Measurements from ENCODE around the gene ENSA. TPM values are rescaled to one million over a fixed set of nuclear protein-coding genes. Genes with fewer than 3 reads are reported as not detected.
"Not testable (repeated sequence)": the region's sequence is repeated elsewhere in the genome, so short reads cannot be mapped to it uniquely, and the experiment has no call there.

Gene ENSA
- total RNA-seq, 2 experiments from 2014 or later, result 192 to 193 TPM

- peaks cover 69% of the 10 kb centered on the region for H3K36me3 Mint-ChIP-seq (ENCODE audit: low read depth)
- DNase-seq, result peak; percentile 46
- POLR2A ChIA-PET, result interaction anchor here (0.9 to 4.6 kb wide), 2 partner anchors 15 to 62 kb away, joined by 6 to 50 read pairs; partner anchors contain the start of gene FALEC
- no peaks in the 10 kb centered on the region for H3K27me3 Mint-ChIP-seq
- H3K9me3 Mint-ChIP-seq, result no peaks in the 10 kb centered on the region
- CTCF ChIA-PET, result interaction anchor here (1.2 to 14.6 kb wide), 4 partner anchors 10 to 44 kb away, joined by 4 to 158 read pairs (median 7); no protein-coding TSS in a partner anchor
- peak overlapping the region; percentile 98 for H3K27ac Mint-ChIP-seq
- peaks cover 38% of the 10 kb centered on the region for H3K4me1 Mint-ChIP-seq
- H3K4me3 Mint-ChIP-seq, result peak overlapping the region; percentile 99
Measured at GRCh38 chr1:150577557-150578271, 51.7 kb downstream of the ENSA start.

DNA sequence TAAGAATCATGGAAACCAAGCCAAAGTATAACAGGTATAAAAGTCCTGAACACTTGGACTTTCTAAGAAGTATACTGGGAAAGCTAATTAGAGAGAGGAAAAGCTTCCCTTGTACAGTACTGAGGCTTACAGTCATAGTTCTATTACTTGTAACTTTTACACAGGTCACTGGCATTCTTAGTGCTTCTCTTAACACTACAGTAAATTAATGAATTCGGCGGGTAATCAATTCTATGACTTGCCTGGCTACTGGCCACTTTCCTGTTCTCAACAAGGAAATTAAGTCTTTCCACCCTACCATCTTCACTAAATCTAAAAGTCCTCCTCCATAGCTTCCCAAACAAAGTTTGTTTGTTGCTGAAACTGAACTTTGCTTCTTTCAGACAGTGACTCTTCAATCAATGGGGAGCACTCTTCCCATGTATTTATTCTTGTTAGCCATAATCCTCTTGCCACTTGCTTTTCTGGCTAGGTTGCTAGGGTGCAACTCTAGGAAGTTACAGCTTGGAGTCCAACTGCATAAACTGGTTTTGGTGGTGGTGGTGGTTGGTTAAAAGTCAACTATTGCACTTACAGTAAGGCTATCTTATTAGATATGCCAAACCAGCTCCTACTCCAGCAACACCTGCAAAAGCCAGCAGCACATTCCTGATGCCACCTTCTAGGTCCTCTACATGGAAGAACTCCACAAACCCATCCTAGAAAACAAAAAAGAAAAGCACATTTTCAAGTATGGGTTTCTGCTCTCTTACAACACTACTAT, 52.4 kb downstream of the ENSA start:
- Mint-ChIP-seq H3K36me3 (ENCODE audit: low read depth) (peaks cover 76% of the 10 kb centered on the region), H3K4me1 (peaks cover 40% of the 10 kb centered on the region)
- POLR2A ChIA-PET, result interaction anchor here (0.9 to 4.6 kb wide), 4 partner anchors 9 to 61 kb away, joined by 5 to 50 read pairs (median 6); partner anchors contain the start of genes ENSA and FALEC

DNA sequence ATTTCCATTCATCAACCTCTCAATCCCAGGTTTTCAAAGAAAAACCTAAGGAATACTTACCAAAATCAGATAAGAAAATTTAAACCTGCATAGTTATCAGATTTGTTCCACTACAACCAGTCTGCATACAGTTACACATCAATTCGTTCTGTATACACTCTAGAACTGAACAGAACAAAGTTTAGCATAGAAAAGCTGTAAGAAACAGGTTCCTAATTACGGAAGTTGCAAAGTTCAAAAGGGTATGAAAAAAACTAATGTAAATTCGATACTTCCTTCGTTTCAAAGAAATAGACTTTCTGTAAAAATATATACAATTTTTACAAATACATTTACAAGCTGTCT, 53.1 kb downstream of the ENSA start:
- Mint-ChIP-seq H3K4me1 (peaks cover 45% of the 10 kb centered on the region), H3K36me3 (ENCODE audit: low read depth) (peaks cover 78% of the 10 kb centered on the region), H3K27ac (peak overlapping the region; percentile 98), H3K9me3 (no peaks in the 10 kb centered on the region), H3K27me3 (no peaks in the 10 kb centered on the region), H3K4me3 (peak overlapping the region; percentile 99)
- ChIA-PET POLR2A (interaction anchor here (1.3 to 4.6 kb wide), 3 partner anchors 9 to 53 kb away, joined by 5 to 50 read pairs (median 7); partner anchors contain the start of gene ENSA), CTCF (interaction anchor here (0.6 to 14.6 kb wide), 3 partner anchors 8 to 400 kb away, joined by 3 to 158 read pairs (median 10); no protein-coding TSS in a partner anchor)
- DNase-seq, result no peak

More for the DNA sequence above, 52.4 kb downstream of the ENSA start:
- H3K27me3 Mint-ChIP-seq, result no peaks in the 10 kb centered on the region
- H3K4me3 Mint-ChIP-seq, result peak overlapping the region; percentile 99
- H3K27ac Mint-ChIP-seq, result peak overlapping the region; percentile 98
- H3K9me3 Mint-ChIP-seq, result no peaks in the 10 kb centered on the region
- DNase-seq, result no peak
- CTCF ChIA-PET, result interaction anchor here (0.6 to 14.6 kb wide), 4 partner anchors 9 to 399 kb away, joined by 3 to 158 read pairs (median 7); no protein-coding TSS in a partner anchor

GRCh38 chr1:150575518-150576366, 53.7 kb downstream of the ENSA start:
- Mint-ChIP-seq H3K4me1 (peaks cover 46% of the 10 kb centered on the region), H3K4me3 (peak overlapping the region; percentile 99), H3K27ac (peak overlapping the region; percentile 98), H3K9me3 (no peaks in the 10 kb centered on the region), H3K27me3 (no peaks in the 10 kb centered on the region), H3K36me3 (ENCODE audit: low read depth) (peaks cover 84% of the 10 kb centered on the region)
- CTCF ChIA-PET, result interaction anchor here (1.4 to 14.6 kb wide), 3 partner anchors 8 to 401 kb away, joined by 3 to 158 read pairs (median 10); no protein-coding TSS in a partner anchor
- DNase-seq, result no peak
- POLR2A ChIA-PET, result interaction anchor here (1.3 to 6.4 kb wide), 4 partner anchors 8 to 54 kb away, joined by 5 to 50 read pairs (median 24); partner anchors contain the start of gene ENSA

DNA sequence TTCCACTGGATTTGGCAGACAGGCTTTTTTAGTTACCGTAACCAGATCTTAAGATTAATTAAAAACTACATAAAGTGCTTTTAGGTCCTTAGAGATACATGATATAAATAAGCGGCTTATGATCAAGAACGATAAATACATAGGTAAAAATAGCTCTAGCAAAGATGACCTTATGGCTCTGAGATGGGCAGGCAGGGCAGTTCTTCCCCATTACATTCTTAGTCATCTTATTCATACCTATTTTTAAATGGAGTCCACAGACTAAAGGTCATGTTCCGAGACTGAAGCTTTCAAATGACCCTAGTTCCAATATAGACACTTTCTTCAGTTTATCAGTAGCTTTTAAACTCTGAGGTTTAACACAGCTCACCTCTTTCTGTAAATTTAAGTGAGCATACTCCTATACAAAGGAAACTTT, 54.3 kb downstream of the ENSA start:
- CTCF ChIA-PET, result interaction anchor here (0.5 to 14.6 kb wide), 4 partner anchors 9 to 401 kb away, joined by 3 to 158 read pairs (median 3); no protein-coding TSS in a partner anchor
- Mint-ChIP-seq H3K4me1 (peaks cover 46% of the 10 kb centered on the region), H3K4me3 (peak overlapping the region; percentile 99), H3K27me3 (no peaks in the 10 kb centered on the region), H3K9me3 (no peaks in the 10 kb centered on the region), H3K27ac (peak overlapping the region; percentile 98), H3K36me3 (ENCODE audit: low read depth) (peaks cover 86% of the 10 kb centered on the region)
- DNase-seq, result no peak
- POLR2A ChIA-PET, result interaction anchor here (6.4 kb wide), 1 partner anchor 13 kb away, joined by 41 read pairs; no protein-coding TSS in a partner anchor

GRCh38 chr1:150574260-150575071, 54.9 kb downstream of the ENSA start:
- Mint-ChIP-seq H3K36me3 (ENCODE audit: low read depth) (peaks cover 92% of the 10 kb centered on the region), H3K9me3 (no peaks in the 10 kb centered on the region), H3K27ac (peak overlapping the region; percentile 98), H3K4me1 (peaks cover 48% of the 10 kb centered on the region), H3K27me3 (no peaks in the 10 kb centered on the region), H3K4me3 (peak overlapping the region; percentile 99)
- ChIA-PET POLR2A (interaction anchor here (6.4 kb wide), 1 partner anchor 13 kb away, joined by 41 read pairs; no protein-coding TSS in a partner anchor), CTCF (interaction anchor here (0.5 to 14.6 kb wide), 4 partner anchors 8 to 402 kb away, joined by 3 to 158 read pairs (median 3); no protein-coding TSS in a partner anchor)
- DNase-seq, result no peak

DNA sequence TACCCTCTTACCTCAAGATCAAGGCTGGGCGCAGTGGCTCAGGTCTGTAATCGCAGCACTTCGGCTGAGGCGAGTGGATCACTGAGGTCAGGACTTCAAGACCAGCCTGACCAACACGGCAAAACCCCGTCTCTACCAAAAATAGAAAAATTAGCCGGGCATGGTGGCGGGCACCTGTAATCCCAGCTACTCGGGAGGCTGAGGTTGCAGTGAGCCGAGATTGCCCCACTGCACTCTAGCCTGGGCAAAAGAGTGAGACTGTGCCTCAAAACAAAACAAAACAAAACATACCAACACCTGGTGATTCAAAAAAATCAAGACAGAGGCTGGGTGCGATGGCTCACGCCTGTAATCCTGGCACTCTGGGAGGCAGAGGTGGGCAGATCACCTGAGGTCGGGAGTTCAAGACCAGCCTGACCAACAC, 55.8 kb downstream of the ENSA start:
- Mint-ChIP-seq H3K4me3 (peak overlapping the region; percentile 99), H3K36me3 (ENCODE audit: low read depth) (peaks cover 92% of the 10 kb centered on the region), H3K27ac (peak overlapping the region; percentile 97), H3K4me1 (peaks cover 55% of the 10 kb centered on the region)
- ChIA-PET POLR2A (interaction anchor here (6.4 kb wide), 1 partner anchor 12 kb away, joined by 41 read pairs; no protein-coding TSS in a partner anchor), CTCF (interaction anchor here (0.8 to 14.6 kb wide), 2 partner anchors 13 to 46 kb away, joined by 3 to 158 read pairs; no protein-coding TSS in a partner anchor)
- H3K9me3 Mint-ChIP-seq, DNase-seq, H3K27me3 Mint-ChIP-seq: not testable (repeated sequence)

- Mint-ChIP-seq H3K27ac (peak overlapping the region; percentile 97), H3K4me3 (peak overlapping the region; percentile 99), H3K4me1 (peaks cover 61% of the 10 kb centered on the region), H3K9me3 (no peaks in the 10 kb centered on the region), H3K36me3 (ENCODE audit: low read depth) (peaks cover 87% of the 10 kb centered on the region), H3K27me3 (no peaks in the 10 kb centered on the region)
- POLR2A ChIA-PET, result interaction anchor here (0.6 to 6.4 kb wide), 2 partner anchors 11 to 483 kb away, joined by 3 to 41 read pairs; no protein-coding TSS in a partner anchor
- CTCF ChIA-PET, result interaction anchor here (0.6 to 14.6 kb wide), 3 partner anchors 12 to 49 kb away, joined by 3 to 158 read pairs (median 3); no protein-coding TSS in a partner anchor
- no peak for DNase-seq
Measured at GRCh38 chr1:150572918-150573647, 56.3 kb downstream of the ENSA start.
